ENCODE data around the gene LEF1. TPM values are rescaled to one million over a fixed set of nuclear protein-coding genes. Genes with fewer than 3 reads are reported as not detected.

LEF1 gene
- total RNA-seq, 2 donors from 2014 or later: 2.1 to 3.4 TPM

DNA sequence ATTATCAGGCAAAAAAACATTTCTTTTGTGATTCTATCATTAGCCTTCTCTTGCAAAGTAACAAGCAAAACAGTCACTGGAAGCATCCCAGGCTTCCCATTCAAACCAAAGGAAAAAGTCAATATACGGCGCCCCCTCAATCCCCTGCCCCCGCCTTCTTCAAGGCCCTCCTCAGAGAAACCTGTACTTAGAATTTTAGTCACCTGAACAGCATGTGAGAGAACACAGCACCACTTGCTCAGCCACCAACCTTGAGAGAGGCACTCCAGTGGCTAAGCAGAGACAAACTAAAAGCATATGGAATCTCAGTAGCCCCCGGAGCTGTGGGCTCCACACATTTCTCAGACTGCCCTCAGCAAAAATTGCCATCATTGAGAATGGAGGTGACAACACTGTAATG is 25.2 kb downstream of the LEF1 start:
- intact Hi-C loops (cut with DNase I): no loop called here
- no peaks in the 10 kb centered on the region for H3K4me1 ChIP-seq
- H3K27ac ChIP-seq: no peak overlapping the region
- no peak overlapping the region for H3K4me3 ChIP-seq
- no peaks in the 10 kb centered on the region for H3K9me3 ChIP-seq
- TF ChIP-seq, protein P1, sequence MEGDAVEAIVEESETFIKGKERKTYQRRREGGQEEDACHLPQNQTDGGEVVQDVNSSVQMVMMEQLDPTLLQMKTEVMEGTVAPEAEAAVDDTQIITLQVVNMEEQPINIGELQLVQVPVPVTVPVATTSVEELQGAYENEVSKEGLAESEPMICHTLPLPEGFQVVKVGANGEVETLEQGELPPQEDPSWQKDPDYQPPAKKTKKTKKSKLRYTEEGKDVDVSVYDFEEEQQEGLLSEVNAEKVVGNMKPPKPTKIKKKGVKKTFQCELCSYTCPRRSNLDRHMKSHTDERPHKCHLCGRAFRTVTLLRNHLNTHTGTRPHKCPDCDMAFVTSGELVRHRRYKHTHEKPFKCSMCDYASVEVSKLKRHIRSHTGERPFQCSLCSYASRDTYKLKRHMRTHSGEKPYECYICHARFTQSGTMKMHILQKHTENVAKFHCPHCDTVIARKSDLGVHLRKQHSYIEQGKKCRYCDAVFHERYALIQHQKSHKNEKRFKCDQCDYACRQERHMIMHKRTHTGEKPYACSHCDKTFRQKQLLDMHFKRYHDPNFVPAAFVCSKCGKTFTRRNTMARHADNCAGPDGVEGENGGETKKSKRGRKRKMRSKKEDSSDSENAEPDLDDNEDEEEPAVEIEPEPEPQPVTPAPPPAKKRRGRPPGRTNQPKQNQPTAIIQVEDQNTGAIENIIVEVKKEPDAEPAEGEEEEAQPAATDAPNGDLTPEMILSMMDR (IDR thresholded peaks at IDR 0.05): no peak
- H3K36me3 ChIP-seq: no peaks in the 10 kb centered on the region
- no peak overlapping the region for H3K9ac ChIP-seq (ENCODE audit: low read depth in 2 of 2, low read length in 2 of 2)
- no peaks in the 10 kb centered on the region for H3K27me3 ChIP-seq
- no peak for DNase-seq

GRCh38 chr4:108142870-108143269 is 25.9 kb downstream of the LEF1 start:
- H3K36me3 ChIP-seq: no peaks in the 10 kb centered on the region
- TF ChIP-seq, protein P1 (IDR thresholded peaks at IDR 0.05): no peak
- no peaks in the 10 kb centered on the region for H3K9me3 ChIP-seq
- H3K27ac ChIP-seq: no peak overlapping the region
- H3K4me1 ChIP-seq: no peaks in the 10 kb centered on the region
- no peak overlapping the region for H3K4me3 ChIP-seq
- intact Hi-C loops (cut with DNase I): no loop called here
- H3K27me3 ChIP-seq: no peaks in the 10 kb centered on the region
- no peak overlapping the region for H3K9ac ChIP-seq (ENCODE audit: low read depth in 2 of 2, low read length in 2 of 2)
- no peak for DNase-seq

GRCh38 chr4:108141213-108141950 is 27.4 kb downstream of the LEF1 start:
- no peak overlapping the region for H3K4me3 ChIP-seq
- intact Hi-C loops (cut with DNase I): no loop called here
- no peak overlapping the region for H3K27ac ChIP-seq
- H3K9ac ChIP-seq (ENCODE audit: low read depth in 2 of 2, low read length in 2 of 2): no peak overlapping the region
- H3K4me1 ChIP-seq: no peaks in the 10 kb centered on the region
- TF ChIP-seq, protein P1 (IDR thresholded peaks at IDR 0.05): no peak
- no peaks in the 10 kb centered on the region for H3K9me3 ChIP-seq
- no peaks in the 10 kb centered on the region for H3K36me3 ChIP-seq
- DNase-seq: no peak
- H3K27me3 ChIP-seq: no peaks in the 10 kb centered on the region

- DNase-seq: no peak
- intact Hi-C loops (cut with DNase I): no loop called here
- Histone ChIP-seq H3K4me1 (no peaks in the 10 kb centered on the region), H3K4me3 (no peak overlapping the region), H3K9ac (ENCODE audit: low read depth in 2 of 2, low read length in 2 of 2) (no peak overlapping the region), H3K27ac (no peak overlapping the region), H3K27me3 (no peaks in the 10 kb centered on the region), H3K9me3 (no peaks in the 10 kb centered on the region), H3K36me3 (no peaks in the 10 kb centered on the region)
- TF ChIP-seq, protein P1 (IDR thresholded peaks at IDR 0.05): no peak
These were observed 28.4 kb downstream of the LEF1 start for GRCh38 chr4:108140328-108140727.

DNA sequence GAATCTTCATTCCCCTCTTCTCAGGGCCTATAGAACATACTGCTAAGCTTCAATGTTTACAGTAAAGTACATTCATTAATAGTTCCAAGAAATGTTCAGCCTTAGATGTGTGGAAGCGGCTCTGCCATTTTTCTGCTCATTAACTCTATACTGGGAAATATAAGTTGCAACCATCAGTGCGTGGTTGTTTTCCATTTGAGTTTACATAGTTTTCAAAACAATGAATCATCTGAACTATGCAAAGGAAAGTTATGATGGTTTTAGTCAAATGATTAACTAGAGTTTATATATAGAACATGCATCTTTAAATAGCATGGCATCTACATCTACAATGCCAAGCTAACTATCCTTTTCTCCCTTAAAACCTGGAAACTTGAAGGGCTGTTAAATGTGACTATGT is 29.6 kb downstream of the LEF1 start:
- no peak overlapping the region for H3K27ac ChIP-seq
- H3K4me1 ChIP-seq: no peaks in the 10 kb centered on the region
- H3K9ac ChIP-seq (ENCODE audit: low read depth in 2 of 2, low read length in 2 of 2): no peak overlapping the region
- H3K36me3 ChIP-seq: no peaks in the 10 kb centered on the region
- TF ChIP-seq, protein P1 (IDR thresholded peaks at IDR 0.05): no peak
- no peaks in the 10 kb centered on the region for H3K9me3 ChIP-seq
- no peak overlapping the region for H3K4me3 ChIP-seq
- H3K27me3 ChIP-seq: no peaks in the 10 kb centered on the region
- intact Hi-C loops (cut with DNase I): no loop called here
- DNase-seq: no peak
